BLaER1 treated with 17β-estradiol and CSF1 and Interleukin-3, amounts not matched to agents 10 nM and 100 nM (cell line): ENCODE results near the gene PRKAR2B.

Source experiments
- H3K27ac ChIP-seq, 11 experiments: shearing (Covaris generic); formaldehyde crosslinking; 2 replicates each; pipeline ENCODE4 v1.8.1; 2022
- H3K27me3 ChIP-seq, 11 experiments: shearing (Covaris generic); formaldehyde crosslinking; 2 replicates each; pipeline ENCODE4 v1.8.1; 2022
- H3K36me3 ChIP-seq, 11 experiments: shearing (Covaris generic); formaldehyde crosslinking; 2 replicates each; pipeline ENCODE4 v1.8.1; 2022
- H3K4me1 ChIP-seq, 10 experiments: shearing (Covaris generic); formaldehyde crosslinking; 2 replicates each; pipeline ENCODE4 v1.8.1; 2022
- H3K4me2 ChIP-seq, 11 experiments: shearing (Covaris generic); formaldehyde crosslinking; 2 replicates each; pipeline ENCODE4 v1.8.1; 2022
- H3K4me3 ChIP-seq, 10 experiments: shearing (Covaris generic); formaldehyde crosslinking; 2 replicates each; pipeline ENCODE4 v1.8.1; 2022
- H3K9ac ChIP-seq, 11 experiments: shearing (Covaris generic); formaldehyde crosslinking; 2 replicates each; pipeline ENCODE4 v1.8.1; 2022
- H3K9me3 ChIP-seq, 11 experiments: shearing (Covaris generic); formaldehyde crosslinking; replicated peaks in 1 of 11; 2 replicates each; pipeline ENCODE4 v1.8.1; 2022
- H4K20me1 ChIP-seq, 11 experiments: shearing (Covaris generic); formaldehyde crosslinking; 2 replicates each; pipeline ENCODE4 v1.8.1; 2022
- Cebpa-rat ChIP-seq, 11 experiments: shearing (Covaris generic); IDR thresholded peaks; 2 replicates each; pipeline ENCODE4 v1.8.1; 2022

PRKAR2B gene

DNA sequence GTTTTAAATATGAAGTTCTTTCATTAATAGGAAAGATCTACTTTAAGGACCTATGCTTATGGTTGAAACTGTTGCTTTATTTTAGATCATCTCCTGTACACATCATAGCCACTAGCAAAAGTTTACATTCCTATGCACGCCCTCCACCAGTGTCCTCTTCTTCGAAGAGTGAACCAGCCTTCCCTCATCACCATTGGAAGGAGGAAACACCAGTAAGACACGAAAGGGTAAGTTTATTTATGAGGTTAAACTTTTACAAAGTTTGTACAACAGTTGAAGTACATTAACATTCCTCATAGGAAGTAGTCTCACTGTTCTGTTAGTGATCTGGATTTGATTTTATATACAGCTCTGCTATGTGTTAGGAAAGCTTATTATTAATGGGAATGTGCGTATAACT, 141.2 kb downstream of the PRKAR2B start:
- Histone ChIP-seq H3K9ac (no peak overlapping the region), H3K4me2 (no peak overlapping the region), H3K4me1 (peaks cover 0 to 1% (median 0%) of the 10 kb centered on the region in 10 experiments; a peak in 4 of 20 replicates), H3K27ac (no peak overlapping the region), H3K36me3 (peaks cover 84 to 100% (median 97%) of the 10 kb centered on the region in 11 experiments), H4K20me1 (peaks cover 0 to 99% (median 6%) of the 10 kb centered on the region in 11 experiments; a peak in 11 of 22 replicates), H3K4me3 (no peak overlapping the region), H3K27me3 (no peaks in the 10 kb centered on the region), H3K9me3 (no peaks in the 10 kb centered on the region)
- no peak for TF ChIP-seq Cebpa-rat (IDR thresholded peaks at IDR 0.05)

DNA sequence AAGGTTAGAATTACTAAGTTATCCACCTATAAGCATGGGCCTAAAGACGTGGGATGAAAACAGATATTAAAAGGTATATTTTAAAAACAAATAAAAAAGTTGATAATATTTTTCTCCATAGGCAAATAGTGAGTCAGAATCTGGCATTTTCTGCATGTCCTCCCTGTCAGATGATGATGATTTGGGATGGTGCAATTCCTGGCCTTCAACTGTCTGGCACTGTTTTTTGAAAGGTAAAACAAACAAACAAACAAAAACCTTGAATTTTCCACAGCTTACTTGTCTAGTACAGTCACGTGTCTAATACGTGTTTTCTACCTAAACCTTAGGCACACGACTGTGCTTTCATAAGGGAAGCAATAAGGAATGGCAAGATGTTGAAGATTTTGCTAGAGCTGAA, 141.7 kb downstream of the PRKAR2B start:
- Histone ChIP-seq H3K4me1 (no peaks in the 10 kb centered on the region), H3K27me3 (no peaks in the 10 kb centered on the region), H3K9me3 (no peaks in the 10 kb centered on the region), H3K4me3 (no peak overlapping the region), H3K27ac (no peak overlapping the region), H3K9ac (no peak overlapping the region), H3K4me2 (no peak overlapping the region), H3K36me3 (peaks cover 80 to 100% (median 97%) of the 10 kb centered on the region in 11 experiments), H4K20me1 (peaks cover 0 to 99% (median under 1%) of the 10 kb centered on the region in 11 experiments; a peak in 9 of 22 replicates)
- TF ChIP-seq Cebpa-rat (IDR thresholded peaks at IDR 0.05) = no peak

DNA sequence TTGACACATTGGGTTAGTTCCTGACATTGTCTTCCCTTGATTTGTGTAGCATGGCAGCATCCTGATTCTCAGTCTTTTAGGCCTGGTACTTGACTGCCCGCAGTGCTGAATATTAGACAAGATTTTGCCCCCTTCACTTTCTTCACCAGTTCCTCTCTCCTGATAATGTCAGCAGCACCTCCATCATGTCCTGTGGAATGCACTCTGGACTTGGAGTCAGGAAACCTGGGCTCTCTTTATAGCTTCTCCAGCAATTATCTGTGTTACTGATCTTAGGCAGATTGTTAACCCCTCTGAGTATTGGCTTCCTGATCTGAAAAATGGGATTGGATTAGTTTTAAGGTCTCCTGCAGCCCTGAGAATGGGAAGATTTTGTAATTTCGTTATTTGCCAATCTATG, 143.3 kb downstream of the PRKAR2B start:
- Histone ChIP-seq H3K9ac (no peak overlapping the region), H3K4me1 (no peaks in the 10 kb centered on the region), H3K4me2 (no peak overlapping the region), H3K36me3 (peaks cover 79 to 100% (median 97%) of the 10 kb centered on the region in 11 experiments), H3K27me3 (no peaks in the 10 kb centered on the region), H4K20me1 (peaks cover 0 to 100% (median 0%) of the 10 kb centered on the region in 11 experiments; a peak in 9 of 22 replicates), H3K4me3 (no peak overlapping the region), H3K9me3 (no peaks in the 10 kb centered on the region), H3K27ac (no peak overlapping the region)
- TF ChIP-seq Cebpa-rat (IDR thresholded peaks at IDR 0.05) = no peak

GRCh38 chr7:107190090-107190489, 145.6 kb downstream of the PRKAR2B start:
- no peak overlapping the region for H3K4me2 ChIP-seq
- H3K9me3 ChIP-seq = no peaks in the 10 kb centered on the region
- peaks cover 72 to 100% (median 89%) of the 10 kb centered on the region in 11 experiments for H3K36me3 ChIP-seq
- H4K20me1 ChIP-seq = peaks cover 0 to 99% (median 0%) of the 10 kb centered on the region in 11 experiments; a peak in 8 of 22 replicates
- no peaks in the 10 kb centered on the region for H3K27me3 ChIP-seq
- no peak overlapping the region for H3K4me3 ChIP-seq
- H3K4me1 ChIP-seq = no peaks in the 10 kb centered on the region
- no peak overlapping the region for H3K27ac ChIP-seq
- no peak for TF ChIP-seq Cebpa-rat (IDR thresholded peaks at IDR 0.05)
- no peak overlapping the region for H3K9ac ChIP-seq

GRCh38 chr7:107194052-107194451, 149.5 kb downstream of the PRKAR2B start:
- no peaks in the 10 kb centered on the region for H3K4me1 ChIP-seq
- no peak overlapping the region for H3K9ac ChIP-seq

DNA sequence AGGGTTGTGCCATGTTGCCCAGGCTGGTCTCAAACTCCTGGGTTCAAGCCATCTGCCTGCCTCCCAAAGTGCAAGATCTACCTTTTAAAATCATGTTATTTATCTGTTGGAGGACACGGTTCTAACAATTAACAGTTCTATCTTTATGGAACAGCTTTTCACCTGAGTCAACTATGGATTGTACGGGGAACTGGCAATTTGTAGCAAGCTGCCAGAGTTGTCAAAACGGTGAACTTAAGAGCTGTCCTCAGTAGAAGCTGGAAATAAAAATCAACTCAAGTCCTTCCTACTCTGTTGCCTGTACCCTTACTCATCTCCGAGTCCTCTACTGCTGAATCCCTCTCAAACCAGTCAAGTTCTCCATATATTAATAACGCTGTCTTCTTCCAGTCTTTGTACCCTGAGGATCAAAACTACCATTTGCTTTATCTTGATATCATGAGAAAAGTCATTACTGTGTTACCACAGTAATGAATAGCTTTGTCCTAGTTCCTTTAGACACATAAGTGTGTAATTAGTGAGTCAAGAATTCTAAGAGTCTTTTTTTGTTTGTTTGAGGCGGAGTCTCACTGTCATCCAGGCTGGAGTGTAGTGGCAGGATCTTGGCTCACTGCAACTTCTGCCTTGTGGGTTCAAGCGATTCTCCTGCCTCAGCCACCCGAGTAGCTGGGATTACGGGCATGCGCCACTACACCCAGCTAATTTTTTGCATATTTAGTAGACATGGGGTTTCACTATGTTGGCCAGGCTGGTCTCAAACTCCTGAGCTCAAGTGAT, 152.5 kb downstream of the PRKAR2B start:
- H3K4me3 ChIP-seq = no peak overlapping the region
- H3K4me2 ChIP-seq = no peak overlapping the region
- H3K9me3 ChIP-seq = no peaks in the 10 kb centered on the region
- no peak overlapping the region for H3K9ac ChIP-seq
- no peak for TF ChIP-seq Cebpa-rat (IDR thresholded peaks at IDR 0.05)
- peaks cover 78 to 100% (median 88%) of the 10 kb centered on the region in 11 experiments for H3K36me3 ChIP-seq
- H4K20me1 ChIP-seq = peaks cover 0 to 96% (median 0%) of the 10 kb centered on the region in 11 experiments; a peak in 8 of 22 replicates
- H3K4me1 ChIP-seq = no peaks in the 10 kb centered on the region
- no peaks in the 10 kb centered on the region for H3K27me3 ChIP-seq
- H3K27ac ChIP-seq = no peak overlapping the region

More at GRCh38 chr7:107194052-107194451, 149.5 kb downstream of the PRKAR2B start:
- TF ChIP-seq Cebpa-rat (IDR thresholded peaks at IDR 0.05) = no peak
- H3K4me3 ChIP-seq = no peak overlapping the region
- H3K36me3 ChIP-seq = peaks cover 72 to 100% (median 89%) of the 10 kb centered on the region in 11 experiments
- no peaks in the 10 kb centered on the region for H3K27me3 ChIP-seq
- no peaks in the 10 kb centered on the region for H3K9me3 ChIP-seq
- H4K20me1 ChIP-seq = peaks cover 0 to 96% (median 0%) of the 10 kb centered on the region in 11 experiments; a peak in 5 of 22 replicates
- H3K27ac ChIP-seq = no peak overlapping the region
- H3K4me2 ChIP-seq = no peak overlapping the region

GRCh38 chr7:107201795-107202450, 157.4 kb downstream of the PRKAR2B start:
- TF ChIP-seq Cebpa-rat (IDR thresholded peaks at IDR 0.05) = no peak
- Histone ChIP-seq H3K9ac (no peak overlapping the region), H3K4me2 (no peak overlapping the region), H3K4me1 (no peaks in the 10 kb centered on the region), H4K20me1 (peaks cover 0 to 83% (median 0%) of the 10 kb centered on the region in 11 experiments; a peak in 6 of 22 replicates), H3K9me3 (no peaks in the 10 kb centered on the region), H3K36me3 (peaks cover 90 to 100% (median 97%) of the 10 kb centered on the region in 11 experiments), H3K27me3 (no peaks in the 10 kb centered on the region), H3K27ac (no peak overlapping the region), H3K4me3 (no peak overlapping the region)

GRCh38 chr7:107203607-107204006, 159.1 kb downstream of the PRKAR2B start:
- Histone ChIP-seq H3K9ac (no peak overlapping the region), H3K4me2 (no peak overlapping the region), H3K27ac (no peak overlapping the region), H3K4me3 (no peak overlapping the region), H3K4me1 (peaks cover 12 to 16% (median 15%) of the 10 kb centered on the region in 10 experiments), H3K9me3 (no peaks in the 10 kb centered on the region), H3K36me3 (peaks cover 83 to 99% (median 89%) of the 10 kb centered on the region in 11 experiments), H4K20me1 (peaks cover 0 to 66% (median 0%) of the 10 kb centered on the region in 11 experiments; a peak in 6 of 22 replicates), H3K27me3 (no peaks in the 10 kb centered on the region)
- no peak for TF ChIP-seq Cebpa-rat (IDR thresholded peaks at IDR 0.05)

- H4K20me1 ChIP-seq = peaks cover 0 to 41% (median 0%) of the 10 kb centered on the region in 11 experiments; a peak in 5 of 22 replicates
- H3K4me3 ChIP-seq = no peak overlapping the region
- no peak overlapping the region for H3K27ac ChIP-seq
- no peak for TF ChIP-seq Cebpa-rat (IDR thresholded peaks at IDR 0.05)
- H3K9ac ChIP-seq = no peak overlapping the region
- H3K9me3 ChIP-seq = peaks cover 0 to 7% (median 0%) of the 10 kb centered on the region in 11 experiments; a peak in 3 of 22 replicates
- no peaks in the 10 kb centered on the region for H3K27me3 ChIP-seq
- H3K36me3 ChIP-seq = peaks cover 80 to 99% (median 88%) of the 10 kb centered on the region in 11 experiments
- H3K4me1 ChIP-seq = peaks cover 17 to 28% (median 25%) of the 10 kb centered on the region in 10 experiments
- no peak overlapping the region for H3K4me2 ChIP-seq
Measured at GRCh38 chr7:107206136-107206535, 161.6 kb downstream of the PRKAR2B start.
